ENCODE results near the gene KAT6B.

KAT6B gene

GRCh38 chr10:74960670-74961069 lies 134.3 kb downstream of the KAT6B start:
- no peak for FAIRE-seq

GRCh38 chr10:74962517-74962916 lies 136.1 kb downstream of the KAT6B start:
- FAIRE-seq = no peak

DNA sequence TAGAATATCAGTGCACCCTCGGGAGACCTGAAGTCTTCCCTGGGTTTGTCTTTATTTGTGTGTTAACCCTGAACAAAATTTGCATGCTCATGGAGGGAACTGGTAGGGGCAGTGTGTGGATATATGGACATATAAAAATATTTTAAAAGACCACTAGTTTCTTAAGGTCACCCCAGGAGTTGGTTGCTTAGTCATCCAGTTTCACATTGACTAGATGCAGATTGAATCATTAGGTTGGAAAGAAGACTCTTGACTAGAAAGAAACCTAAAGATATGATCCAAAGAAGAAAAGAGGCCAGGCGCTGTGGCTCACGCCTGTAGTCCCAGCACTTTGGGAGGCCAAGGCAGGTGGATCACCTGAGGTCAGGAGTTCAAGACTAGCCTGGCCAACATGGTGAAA lies 137.1 kb downstream of the KAT6B start:
- FAIRE-seq = no peak

DNA sequence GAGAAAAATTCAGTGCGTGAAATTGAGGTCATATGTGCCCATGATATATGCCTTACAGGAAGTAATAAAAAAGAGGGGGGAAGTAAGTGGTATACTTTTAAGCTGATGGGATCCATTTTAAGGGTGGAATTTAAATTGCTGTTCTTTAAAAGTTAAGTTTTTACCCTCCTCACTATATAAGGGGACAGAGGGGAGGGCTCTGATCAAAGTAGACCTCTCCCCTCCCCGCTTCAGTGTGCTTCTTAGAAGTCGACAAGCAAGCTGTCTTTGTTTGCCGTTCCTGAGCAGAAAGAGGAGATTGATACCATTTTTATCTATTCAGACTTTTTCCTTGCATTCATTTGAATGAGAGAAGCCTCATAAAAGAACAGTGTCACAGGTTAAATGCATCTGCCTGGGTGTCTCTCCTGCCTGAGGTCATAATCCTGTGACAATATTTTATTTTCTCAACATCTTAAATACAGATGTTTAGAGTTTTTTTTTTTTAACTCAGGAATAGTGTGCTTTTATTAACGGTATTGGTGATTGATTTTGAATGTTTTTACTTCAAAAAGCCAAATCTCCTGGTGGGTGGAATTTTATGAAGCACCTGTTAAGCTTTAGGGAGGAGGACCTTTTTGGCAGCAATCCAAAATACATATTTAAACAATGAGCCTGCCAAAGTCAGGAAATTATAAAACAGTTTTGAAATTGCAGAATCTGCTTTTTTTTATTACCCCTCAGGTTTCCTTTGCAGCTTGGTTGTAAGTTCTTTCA lies 141.7 kb downstream of the KAT6B start:
- FAIRE-seq = peak; percentile 76

- FAIRE-seq = no peak
These were observed 142.3 kb downstream of the KAT6B start for GRCh38 chr10:74968667-74969061.

DNA sequence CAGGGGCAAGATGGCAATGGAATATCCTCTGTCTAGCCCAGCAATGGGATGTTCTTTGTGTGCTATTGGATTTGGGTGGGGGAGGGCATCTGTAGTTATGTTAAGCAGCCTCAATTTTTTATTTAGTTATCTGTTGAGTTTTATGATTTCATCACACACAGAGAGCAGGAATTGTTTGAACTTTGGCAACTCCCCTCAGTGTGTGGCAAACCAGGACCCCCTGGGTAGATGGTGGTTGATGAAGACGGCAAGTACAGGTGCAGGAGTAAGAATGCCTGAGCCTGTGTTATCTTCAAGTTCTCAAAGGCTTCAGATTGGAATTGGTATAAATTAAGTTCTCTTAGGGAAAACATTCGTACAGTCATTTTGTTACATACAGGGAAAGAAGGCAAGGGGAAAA lies 142.7 kb downstream of the KAT6B start:
- FAIRE-seq = no peak

DNA sequence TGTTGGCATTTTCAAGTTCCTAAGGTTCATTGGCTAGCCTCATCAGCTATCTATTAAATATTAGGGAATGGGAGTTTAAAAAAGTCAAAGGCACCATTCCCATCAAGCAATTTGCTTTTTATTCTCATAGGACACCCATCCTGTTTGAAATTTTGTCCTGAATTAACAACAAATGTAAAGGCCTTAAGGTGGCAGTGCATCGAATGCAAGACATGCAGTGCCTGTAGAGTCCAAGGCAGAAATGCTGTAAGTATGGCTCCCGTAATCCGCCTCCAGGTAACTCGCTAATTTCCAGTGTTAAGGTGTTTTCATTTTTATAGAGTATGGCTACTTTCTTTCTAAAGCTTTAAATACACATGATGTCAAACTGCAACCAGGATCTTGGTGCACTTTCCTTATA lies 143.1 kb downstream of the KAT6B start:
- FAIRE-seq = no peak

- peak; percentile 37 for FAIRE-seq
These were observed 147.5 kb downstream of the KAT6B start for GRCh38 chr10:74973741-74974392.

DNA sequence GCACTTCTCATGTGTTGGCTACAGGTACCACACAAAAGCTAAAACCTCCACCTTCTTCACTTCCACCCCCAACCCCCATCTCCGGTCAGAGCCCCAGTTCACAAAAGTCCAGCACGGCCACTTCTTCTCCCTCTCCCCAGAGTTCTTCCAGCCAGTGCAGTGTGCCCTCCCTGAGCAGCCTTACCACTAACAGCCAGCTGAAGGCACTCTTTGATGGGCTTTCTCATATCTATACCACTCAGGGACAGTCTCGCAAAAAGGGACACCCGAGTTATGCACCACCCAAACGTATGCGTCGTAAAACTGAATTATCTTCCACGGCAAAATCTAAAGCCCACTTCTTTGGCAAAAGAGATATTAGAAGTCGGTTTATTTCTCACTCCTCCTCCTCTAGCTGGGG lies 149.4 kb downstream of the KAT6B start:
- no peak for FAIRE-seq

DNA sequence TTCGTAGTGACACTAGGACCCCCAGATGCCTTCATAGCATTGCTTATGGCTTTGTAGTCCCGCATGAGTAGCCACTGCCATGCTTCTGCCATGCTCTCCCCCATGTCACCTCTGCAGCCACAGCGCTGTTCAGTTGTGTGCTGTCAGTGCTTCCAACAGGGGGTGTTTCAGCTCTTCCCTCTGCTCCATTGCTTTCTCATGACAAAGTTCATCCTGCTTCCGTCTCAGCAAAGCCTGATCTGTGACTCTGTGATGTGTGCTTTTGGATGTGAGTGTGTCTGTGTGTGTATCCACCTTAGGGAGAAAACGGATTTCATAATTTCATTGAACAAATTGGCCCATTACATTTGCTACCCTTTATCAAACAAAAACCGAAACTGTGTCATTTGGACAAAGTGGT lies 150.2 kb downstream of the KAT6B start:
- no peak for FAIRE-seq

GRCh38 chr10:74977072-74977471 lies 150.7 kb downstream of the KAT6B start:
- FAIRE-seq = no peak

DNA sequence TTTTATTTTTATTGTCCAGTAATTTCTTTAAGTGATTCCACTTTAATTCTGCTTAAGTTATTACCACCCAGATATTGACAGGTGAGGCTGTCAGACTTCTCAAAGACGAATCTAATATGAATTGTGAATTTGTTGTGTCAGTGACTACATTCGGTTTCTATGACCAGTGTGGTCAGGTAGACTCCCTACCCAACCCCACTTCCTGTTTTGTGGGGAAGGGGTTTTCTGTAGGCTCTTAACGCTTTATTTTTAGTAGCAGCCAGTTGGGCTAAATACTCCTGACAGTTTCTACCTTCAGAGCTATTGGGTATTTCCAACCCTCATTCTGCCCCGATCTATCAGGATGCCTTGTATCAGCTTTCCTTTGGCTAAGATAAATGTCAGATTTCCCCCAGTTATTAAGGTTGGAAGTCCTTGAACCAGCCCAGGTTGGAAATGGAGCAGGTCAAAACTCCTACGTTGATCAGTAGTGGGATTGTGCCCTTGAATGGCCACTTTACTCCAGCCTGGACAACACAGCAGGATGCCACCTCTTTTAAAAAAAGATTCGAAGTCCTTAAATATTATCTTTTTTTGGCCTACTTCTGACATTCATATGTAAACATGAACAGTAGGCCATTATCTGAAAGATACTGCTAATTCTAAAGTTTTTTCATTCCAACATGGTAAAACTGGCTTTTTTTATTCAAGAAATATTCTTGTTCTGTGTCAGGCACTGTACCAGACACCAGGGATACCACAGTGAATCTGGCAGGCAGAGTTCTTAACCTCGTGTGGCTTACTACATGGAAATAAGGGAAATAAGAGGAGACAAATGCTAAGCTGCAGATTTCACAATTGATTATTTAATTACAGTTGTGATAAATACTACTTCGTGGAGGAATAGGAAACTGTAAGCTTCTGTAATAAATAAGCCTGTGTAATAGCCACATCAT lies 151.8 kb downstream of the KAT6B start:
- FAIRE-seq = no peak

- no peak for FAIRE-seq
These were observed 155.6 kb downstream of the KAT6B start for GRCh38 chr10:74981831-74982633.

DNA sequence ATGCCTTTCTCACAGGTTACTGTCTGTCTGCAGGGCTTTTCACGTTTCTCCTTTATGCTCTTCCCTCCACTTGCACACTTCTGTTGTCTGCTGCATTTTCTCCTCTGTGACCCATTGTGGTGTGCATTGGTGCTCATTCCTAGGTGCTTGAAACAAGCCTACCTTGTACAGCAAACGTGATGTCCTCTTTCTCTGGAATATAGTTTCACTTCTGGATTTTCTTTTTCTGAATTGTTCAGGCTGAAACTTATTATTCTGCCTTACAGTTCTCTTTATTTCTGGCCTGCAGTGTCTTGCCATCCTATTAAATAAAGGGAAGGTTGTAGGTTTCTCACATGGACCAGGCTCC lies 156.2 kb downstream of the KAT6B start:
- no peak for FAIRE-seq

GRCh38 chr10:74983383-74983782 lies 157.0 kb downstream of the KAT6B start:
- FAIRE-seq = no peak

- no peak for FAIRE-seq
These were observed 161.1 kb downstream of the KAT6B start for GRCh38 chr10:74987339-74988053.

DNA sequence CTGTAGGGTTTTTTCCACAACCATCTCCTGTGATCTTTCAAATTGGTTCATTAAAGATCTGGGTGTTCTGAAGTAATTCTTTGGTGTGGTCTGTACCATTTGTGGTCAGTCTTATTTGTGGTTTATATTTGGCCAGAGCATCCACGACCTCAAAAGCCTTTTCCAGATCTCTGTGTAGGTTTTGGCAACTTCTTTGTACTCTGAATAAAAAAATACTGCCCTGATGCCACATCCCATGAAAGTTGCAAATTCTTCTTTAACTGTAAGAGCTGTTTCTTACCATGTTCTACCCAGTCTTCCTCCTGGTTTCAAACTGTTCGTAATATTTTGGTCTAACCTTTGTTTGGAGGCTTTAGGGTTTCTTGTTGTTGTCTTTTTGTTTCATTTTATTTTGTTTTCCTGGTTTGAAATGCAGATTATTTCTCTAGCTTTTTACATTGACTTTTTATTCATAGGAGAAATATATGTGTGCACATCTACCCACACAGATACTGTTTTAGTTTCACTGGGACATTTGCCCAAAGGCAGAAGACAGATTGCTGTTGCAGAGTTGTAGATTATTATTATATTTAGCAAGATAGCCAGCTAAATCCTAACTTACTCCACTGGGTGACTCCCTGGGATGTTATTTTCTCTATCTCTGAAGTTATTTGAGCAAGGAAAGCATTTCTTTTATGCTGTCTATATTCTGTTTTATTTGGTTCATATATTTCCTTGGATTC lies 161.8 kb downstream of the KAT6B start:
- no peak for FAIRE-seq

DNA sequence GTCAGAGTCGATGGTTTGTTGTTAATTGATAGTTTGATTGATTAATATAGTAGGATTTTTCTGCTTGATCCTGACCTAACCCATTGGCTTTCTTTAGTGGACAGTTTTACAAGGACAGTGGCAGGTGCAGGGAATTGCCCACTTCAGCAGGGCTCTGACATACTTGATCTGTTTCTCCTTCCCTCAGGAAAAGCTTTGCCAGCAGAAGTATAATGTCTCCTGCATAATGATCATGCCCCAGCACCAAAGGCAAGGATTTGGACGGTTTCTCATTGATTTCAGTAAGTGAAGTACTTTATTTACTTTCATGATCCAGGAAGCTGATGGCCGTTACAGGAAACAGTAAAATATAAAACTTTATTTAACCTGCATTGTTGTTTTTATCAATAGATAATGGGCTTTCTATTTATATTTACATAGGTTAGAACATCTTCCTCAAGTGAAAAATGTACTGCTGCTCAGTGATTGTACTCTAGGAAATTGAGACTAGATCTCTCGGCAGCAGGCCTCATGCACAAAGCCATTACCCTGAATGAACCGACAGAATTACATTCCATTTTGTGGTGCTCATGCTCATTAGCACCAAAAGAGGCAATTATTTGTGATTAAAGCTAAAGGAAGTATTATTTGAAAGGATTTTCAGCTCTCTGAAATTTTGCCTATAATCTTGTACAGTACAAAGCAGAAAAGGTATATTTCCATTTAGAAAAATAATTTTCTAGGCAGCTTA lies 162.6 kb downstream of the KAT6B start:
- no peak for FAIRE-seq

GRCh38 chr10:74991435-74991834 lies 165.0 kb downstream of the KAT6B start:
- no peak for FAIRE-seq

GRCh38 chr10:74992068-74992467 lies 165.7 kb downstream of the KAT6B start:
- no peak for FAIRE-seq

DNA sequence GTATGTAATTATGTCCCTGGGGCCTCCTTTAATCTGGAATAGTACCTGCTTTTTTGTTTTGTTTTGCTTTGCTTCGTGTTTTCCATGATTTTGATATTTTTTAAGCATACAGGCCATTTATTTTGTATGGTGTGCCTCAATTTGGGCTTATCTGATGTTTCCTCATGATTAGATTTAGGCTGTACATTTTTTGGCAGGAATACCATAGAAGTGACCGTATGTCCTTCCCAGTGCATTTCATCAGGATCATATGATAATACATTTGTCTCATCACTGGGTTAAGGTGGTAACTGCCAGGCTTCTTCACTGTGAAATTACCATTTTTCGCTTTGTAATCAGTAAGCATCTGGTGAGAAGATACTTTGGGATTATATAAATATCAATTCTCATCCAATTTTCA lies 167.2 kb downstream of the KAT6B start:
- FAIRE-seq = no peak

Data from A204.1 (cell line).